HL-60 (cell line): Measurements from ENCODE around the gene ORM2.

Experiments used
- POLR2AphosphoS5 ChIP-seq: IDR thresholded peaks from 2 replicates; pipeline ENCODE4 v1.6.1; 2012; ENCODE audit warnings: low read depth
- TF ChIP-seq, protein P1 (sequence below): IDR thresholded peaks from one replicate; pipeline ENCODE4 v1.5.1; 2011; ENCODE audit warnings: low read length, control low read depth, inconsistent platforms; ENCODE audit not compliant: insufficient read depth
- TF ChIP-seq, protein P2 (sequence below): IDR thresholded peaks from 2 replicates; pipeline ENCODE4 v1.6.1; 2012; ENCODE audit warnings: low read depth; ENCODE audit not compliant: insufficient replicate concordance

DNA sequence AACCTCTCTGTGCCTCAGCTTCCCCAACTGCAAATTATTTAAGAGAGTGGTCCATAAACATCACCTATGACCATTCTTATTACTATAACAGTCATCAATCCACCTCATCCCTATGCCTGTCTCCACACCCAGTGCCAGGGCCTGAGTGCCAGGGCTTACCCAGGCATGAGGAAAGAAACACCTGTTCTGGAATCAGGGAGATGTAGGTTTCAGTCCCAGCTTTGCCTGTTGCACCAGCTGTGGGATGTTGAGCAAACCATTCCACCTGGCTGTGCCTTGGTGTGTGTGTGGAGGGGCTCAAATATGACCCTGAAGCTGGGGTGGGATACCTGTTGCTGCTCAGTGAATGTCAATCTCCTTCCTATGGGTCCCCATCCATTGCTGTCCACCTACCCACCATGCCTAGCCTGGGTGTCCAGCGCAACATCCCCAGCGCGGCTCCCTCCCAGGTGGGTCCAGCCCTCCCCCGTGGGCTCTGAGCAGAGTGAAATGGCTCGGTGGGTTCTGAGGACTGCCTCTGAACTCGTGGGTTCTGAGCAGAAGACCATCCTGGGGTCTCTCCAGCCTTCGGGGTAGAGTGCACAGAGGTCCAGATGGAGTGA, 41.8 kb downstream of the ORM2 start:
- TF ChIP-seq, protein P1, sequence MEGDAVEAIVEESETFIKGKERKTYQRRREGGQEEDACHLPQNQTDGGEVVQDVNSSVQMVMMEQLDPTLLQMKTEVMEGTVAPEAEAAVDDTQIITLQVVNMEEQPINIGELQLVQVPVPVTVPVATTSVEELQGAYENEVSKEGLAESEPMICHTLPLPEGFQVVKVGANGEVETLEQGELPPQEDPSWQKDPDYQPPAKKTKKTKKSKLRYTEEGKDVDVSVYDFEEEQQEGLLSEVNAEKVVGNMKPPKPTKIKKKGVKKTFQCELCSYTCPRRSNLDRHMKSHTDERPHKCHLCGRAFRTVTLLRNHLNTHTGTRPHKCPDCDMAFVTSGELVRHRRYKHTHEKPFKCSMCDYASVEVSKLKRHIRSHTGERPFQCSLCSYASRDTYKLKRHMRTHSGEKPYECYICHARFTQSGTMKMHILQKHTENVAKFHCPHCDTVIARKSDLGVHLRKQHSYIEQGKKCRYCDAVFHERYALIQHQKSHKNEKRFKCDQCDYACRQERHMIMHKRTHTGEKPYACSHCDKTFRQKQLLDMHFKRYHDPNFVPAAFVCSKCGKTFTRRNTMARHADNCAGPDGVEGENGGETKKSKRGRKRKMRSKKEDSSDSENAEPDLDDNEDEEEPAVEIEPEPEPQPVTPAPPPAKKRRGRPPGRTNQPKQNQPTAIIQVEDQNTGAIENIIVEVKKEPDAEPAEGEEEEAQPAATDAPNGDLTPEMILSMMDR: no peak
- TF ChIP-seq POLR2AphosphoS5: no peak
- TF ChIP-seq, protein P2, sequence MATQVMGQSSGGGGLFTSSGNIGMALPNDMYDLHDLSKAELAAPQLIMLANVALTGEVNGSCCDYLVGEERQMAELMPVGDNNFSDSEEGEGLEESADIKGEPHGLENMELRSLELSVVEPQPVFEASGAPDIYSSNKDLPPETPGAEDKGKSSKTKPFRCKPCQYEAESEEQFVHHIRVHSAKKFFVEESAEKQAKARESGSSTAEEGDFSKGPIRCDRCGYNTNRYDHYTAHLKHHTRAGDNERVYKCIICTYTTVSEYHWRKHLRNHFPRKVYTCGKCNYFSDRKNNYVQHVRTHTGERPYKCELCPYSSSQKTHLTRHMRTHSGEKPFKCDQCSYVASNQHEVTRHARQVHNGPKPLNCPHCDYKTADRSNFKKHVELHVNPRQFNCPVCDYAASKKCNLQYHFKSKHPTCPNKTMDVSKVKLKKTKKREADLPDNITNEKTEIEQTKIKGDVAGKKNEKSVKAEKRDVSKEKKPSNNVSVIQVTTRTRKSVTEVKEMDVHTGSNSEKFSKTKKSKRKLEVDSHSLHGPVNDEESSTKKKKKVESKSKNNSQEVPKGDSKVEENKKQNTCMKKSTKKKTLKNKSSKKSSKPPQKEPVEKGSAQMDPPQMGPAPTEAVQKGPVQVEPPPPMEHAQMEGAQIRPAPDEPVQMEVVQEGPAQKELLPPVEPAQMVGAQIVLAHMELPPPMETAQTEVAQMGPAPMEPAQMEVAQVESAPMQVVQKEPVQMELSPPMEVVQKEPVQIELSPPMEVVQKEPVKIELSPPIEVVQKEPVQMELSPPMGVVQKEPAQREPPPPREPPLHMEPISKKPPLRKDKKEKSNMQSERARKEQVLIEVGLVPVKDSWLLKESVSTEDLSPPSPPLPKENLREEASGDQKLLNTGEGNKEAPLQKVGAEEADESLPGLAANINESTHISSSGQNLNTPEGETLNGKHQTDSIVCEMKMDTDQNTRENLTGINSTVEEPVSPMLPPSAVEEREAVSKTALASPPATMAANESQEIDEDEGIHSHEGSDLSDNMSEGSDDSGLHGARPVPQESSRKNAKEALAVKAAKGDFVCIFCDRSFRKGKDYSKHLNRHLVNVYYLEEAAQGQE: no peak
